Type B pancreatic cell (in vitro differentiated cells): Measurements from ENCODE around the gene COL26A1. TPM values are rescaled to one million over a fixed set of nuclear protein-coding genes. Genes with fewer than 3 reads are reported as not detected.
"Not testable (repeated sequence)": the region's sequence is repeated elsewhere in the genome, so short reads cannot be mapped to it uniquely, and the experiment has no call there.

Source experiments
- DNase-seq: peaks from one replicate; pipeline ENCODE4 v3.0.0; 2021; ENCODE audit warnings: mixed read lengths; ENCODE audit not compliant: unreplicated experiment; ENCODE audit errors: extremely low spot score
- H3K27ac Mint-ChIP-seq: 2 replicates; pipeline ENCODE4 v1.8.0; 2021; ENCODE audit warnings: mild to moderate bottlenecking, mixed read lengths
- H3K27me3 Mint-ChIP-seq: 2 replicates; pipeline ENCODE4 v1.8.0; 2021; ENCODE audit warnings: mixed read lengths
- H3K36me3 Mint-ChIP-seq: 2 replicates; pipeline ENCODE4 v1.8.0; 2021; ENCODE audit warnings: mixed read lengths
- H3K4me1 Mint-ChIP-seq: one replicate; pipeline ENCODE4 v1.8.0; 2021; ENCODE audit warnings: mixed read lengths; ENCODE audit not compliant: unreplicated experiment
- H3K4me3 Mint-ChIP-seq: 2 replicates; pipeline ENCODE4 v1.8.0; 2021; ENCODE audit warnings: mild to moderate bottlenecking, mixed read lengths
- H3K9me3 Mint-ChIP-seq: 2 replicates; pipeline ENCODE4 v1.8.0; 2021; ENCODE audit warnings: mixed read lengths
- total RNA-seq: library from RNA; stranded (reverse); gene quantifications from 2 replicates; pipeline ENCODE4 v1.2.1, GENCODE V29; 2021; ENCODE audit warnings: low replicate concordance
- TF ChIP-seq, protein P1 (sequence below): fragments of 200-600 bp; sonication (generic); conservative IDR thresholded peaks from 2 replicates; pipeline ENCODE4 v1.5.0; 2021; ENCODE audit warnings: antibody characterized with exemption, mild to moderate bottlenecking

The COL26A1 gene
- total RNA-seq, 1 donor from 2014 or later = 47.9 TPM

- peaks cover 3% of the 10 kb centered on the region for H3K4me1 Mint-ChIP-seq
- no peaks in the 10 kb centered on the region for H3K9me3 Mint-ChIP-seq
- H3K4me3 Mint-ChIP-seq = no peak overlapping the region
- H3K27ac Mint-ChIP-seq = no peak overlapping the region
- TF ChIP-seq, protein P1, sequence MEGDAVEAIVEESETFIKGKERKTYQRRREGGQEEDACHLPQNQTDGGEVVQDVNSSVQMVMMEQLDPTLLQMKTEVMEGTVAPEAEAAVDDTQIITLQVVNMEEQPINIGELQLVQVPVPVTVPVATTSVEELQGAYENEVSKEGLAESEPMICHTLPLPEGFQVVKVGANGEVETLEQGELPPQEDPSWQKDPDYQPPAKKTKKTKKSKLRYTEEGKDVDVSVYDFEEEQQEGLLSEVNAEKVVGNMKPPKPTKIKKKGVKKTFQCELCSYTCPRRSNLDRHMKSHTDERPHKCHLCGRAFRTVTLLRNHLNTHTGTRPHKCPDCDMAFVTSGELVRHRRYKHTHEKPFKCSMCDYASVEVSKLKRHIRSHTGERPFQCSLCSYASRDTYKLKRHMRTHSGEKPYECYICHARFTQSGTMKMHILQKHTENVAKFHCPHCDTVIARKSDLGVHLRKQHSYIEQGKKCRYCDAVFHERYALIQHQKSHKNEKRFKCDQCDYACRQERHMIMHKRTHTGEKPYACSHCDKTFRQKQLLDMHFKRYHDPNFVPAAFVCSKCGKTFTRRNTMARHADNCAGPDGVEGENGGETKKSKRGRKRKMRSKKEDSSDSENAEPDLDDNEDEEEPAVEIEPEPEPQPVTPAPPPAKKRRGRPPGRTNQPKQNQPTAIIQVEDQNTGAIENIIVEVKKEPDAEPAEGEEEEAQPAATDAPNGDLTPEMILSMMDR = peak; percentile 96
- H3K27me3 Mint-ChIP-seq = peaks cover 7% of the 10 kb centered on the region
- DNase-seq = peak; percentile 89
- no peaks in the 10 kb centered on the region for H3K36me3 Mint-ChIP-seq
These were observed 240.0 kb downstream of the COL26A1 start for GRCh38 chr7:101602484-101603241.

DNA sequence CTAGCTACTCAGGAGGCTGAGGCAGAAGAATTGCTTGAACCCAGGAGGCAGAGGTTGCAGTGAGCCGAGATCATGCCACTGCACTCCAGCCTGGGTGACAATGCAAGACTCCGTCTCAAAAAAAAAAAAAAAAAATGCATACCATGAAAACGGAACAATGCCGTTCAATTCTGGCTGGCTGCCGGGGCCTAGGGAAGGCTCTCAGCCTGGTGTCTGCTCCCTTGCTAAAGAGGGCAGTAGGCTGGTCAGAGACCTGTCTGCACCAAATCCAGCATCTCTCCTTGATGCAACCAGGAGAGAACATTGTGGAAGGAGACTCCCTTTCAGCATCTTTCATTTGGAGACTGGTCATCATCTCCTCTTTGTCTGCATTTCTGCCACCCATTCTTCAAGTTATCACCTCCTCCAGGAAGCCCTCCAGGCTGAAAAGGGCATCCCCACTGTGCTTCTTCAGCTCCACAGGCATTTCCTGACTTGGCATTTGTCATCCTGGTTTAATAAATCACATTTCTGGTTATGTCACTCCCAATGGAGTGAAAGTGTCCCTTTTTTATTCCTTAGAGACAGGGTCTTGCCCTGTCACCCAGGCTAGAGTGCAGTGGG lies 241.8 kb downstream of the COL26A1 start:
- no peak overlapping the region for H3K27ac Mint-ChIP-seq
- TF ChIP-seq, protein P1 = no peak
- no peak overlapping the region for H3K4me3 Mint-ChIP-seq
- peaks cover 7% of the 10 kb centered on the region for H3K27me3 Mint-ChIP-seq
- no peaks in the 10 kb centered on the region for H3K36me3 Mint-ChIP-seq
- H3K4me1 Mint-ChIP-seq = peaks cover 3% of the 10 kb centered on the region
- H3K9me3 Mint-ChIP-seq = no peaks in the 10 kb centered on the region
- no peak for DNase-seq

- H3K27ac Mint-ChIP-seq, H3K36me3 Mint-ChIP-seq, H3K9me3 Mint-ChIP-seq, H3K27me3 Mint-ChIP-seq, DNase-seq, H3K4me1 Mint-ChIP-seq, H3K4me3 Mint-ChIP-seq: not testable (repeated sequence)
These were observed 242.3 kb downstream of the COL26A1 start for GRCh38 chr7:101604934-101605332.

DNA sequence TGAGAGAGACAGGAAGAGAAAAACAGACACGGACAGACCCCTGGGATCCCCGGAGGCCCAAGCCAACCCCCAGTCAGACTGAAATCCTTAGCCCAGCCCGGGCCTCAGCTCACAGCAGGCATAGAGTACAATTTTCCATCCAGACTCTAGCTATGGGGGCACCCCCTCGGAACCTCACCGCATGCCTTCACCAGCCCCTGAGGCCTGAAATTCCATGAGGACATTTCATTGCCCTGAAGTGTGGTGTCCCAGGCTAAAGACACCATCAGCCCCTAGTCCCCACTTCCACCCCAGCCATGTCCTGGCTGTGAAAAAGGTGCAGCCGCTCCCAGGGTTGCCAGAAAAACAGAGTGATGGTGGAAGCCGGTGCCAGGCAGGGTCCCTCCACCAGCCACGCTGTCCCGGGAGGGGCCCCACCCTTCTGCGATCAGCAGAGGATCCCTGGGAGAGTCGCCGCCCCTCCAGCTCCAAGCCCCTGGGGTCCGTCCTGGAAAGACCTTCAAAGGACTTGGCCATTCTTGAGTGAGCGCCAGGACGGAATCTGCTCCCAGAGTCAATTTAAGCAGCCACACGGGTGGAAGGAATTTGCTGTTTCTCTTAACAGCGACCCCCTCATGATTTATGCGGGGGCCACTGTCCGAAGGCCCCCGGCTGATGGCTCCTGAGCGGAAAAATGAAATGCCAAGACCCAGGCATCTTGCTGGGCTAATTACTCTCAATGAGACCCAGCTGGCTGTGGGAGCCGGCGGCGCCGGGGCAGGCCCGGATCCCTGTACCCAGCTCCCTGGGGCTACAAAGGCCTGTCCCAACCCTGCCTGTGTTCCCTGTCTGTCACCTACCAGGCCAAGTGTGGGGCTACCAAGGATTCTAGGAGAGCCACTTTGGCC lies 243.2 kb downstream of the COL26A1 start:
- Mint-ChIP-seq H3K9me3 (no peaks in the 10 kb centered on the region), H3K4me1 (peaks cover 3% of the 10 kb centered on the region), H3K27me3 (peaks cover 7% of the 10 kb centered on the region), H3K4me3 (no peak overlapping the region), H3K36me3 (no peaks in the 10 kb centered on the region), H3K27ac (no peak overlapping the region)
- no peak for DNase-seq
- TF ChIP-seq, protein P1 = no peak

DNA sequence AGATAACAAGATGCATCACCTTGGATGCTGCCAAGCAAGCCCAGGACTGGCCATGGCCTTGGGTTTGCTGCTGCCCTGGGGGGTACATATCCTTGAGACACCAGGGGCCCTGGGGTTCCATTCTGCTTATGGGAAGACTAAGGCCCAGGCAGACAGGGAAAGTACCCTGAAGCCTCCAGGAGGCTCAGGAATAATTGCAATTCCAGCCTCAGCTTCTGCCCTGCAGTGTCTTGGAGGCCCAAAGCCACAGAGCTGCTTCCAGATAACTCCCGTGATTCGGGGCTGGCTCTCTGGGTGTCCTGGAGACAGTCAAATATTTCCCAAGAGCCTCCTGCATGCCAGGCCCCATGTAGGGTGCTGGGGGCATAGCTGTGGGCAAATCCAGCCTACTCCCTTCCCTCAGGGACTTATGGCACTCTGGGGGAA lies 243.8 kb downstream of the COL26A1 start:
- peaks cover 3% of the 10 kb centered on the region for H3K4me1 Mint-ChIP-seq
- H3K36me3 Mint-ChIP-seq = no peaks in the 10 kb centered on the region
- TF ChIP-seq, protein P1 = no peak
- no peak overlapping the region for H3K27ac Mint-ChIP-seq
- peaks cover 4% of the 10 kb centered on the region for H3K27me3 Mint-ChIP-seq
- H3K4me3 Mint-ChIP-seq = no peak overlapping the region
- H3K9me3 Mint-ChIP-seq = no peaks in the 10 kb centered on the region
- no peak for DNase-seq

Other genes with a start within 250 kb of the COL26A1 start
- gene SERPINE1, start 235.8 kb upstream of the COL26A1 start, total RNA-seq = 0.14 and 1.5 TPM in 2 replicates
- 59.8 and 98.8 TPM in 2 replicates for gene AP1S1, start 208.4 kb upstream of the COL26A1 start, total RNA-seq
- 4.2 and 4.4 TPM in 2 replicates for gene VGF, start 197.3 kb upstream of the COL26A1 start, total RNA-seq
- gene NAT16, start 182.6 kb upstream of the COL26A1 start, total RNA-seq = not detected in 2 replicates
- 0.94 and 1.1 TPM in 2 replicates for gene MOGAT3, start 161.8 kb upstream of the COL26A1 start, total RNA-seq
- 37.5 and 65.7 TPM in 2 replicates for gene PLOD3, start 145.3 kb upstream of the COL26A1 start, total RNA-seq
- gene ZNHIT1, start 144.7 kb upstream of the COL26A1 start, total RNA-seq = 61.1 and 68.7 TPM in 2 replicates
- 9.5 and 16.3 TPM in 2 replicates for gene CLDN15, start 125.1 kb upstream of the COL26A1 start, total RNA-seq
- gene FIS1, start 117.8 kb upstream of the COL26A1 start, total RNA-seq = 110 and 114 TPM in 2 replicates
- gene IFT22, start 41.1 kb upstream of the COL26A1 start, total RNA-seq = 31.5 and 48.1 TPM in 2 replicates